Measurements from ENCODE around the gene ANKMY1. TPM values are rescaled to one million over a fixed set of nuclear protein-coding genes. Genes with fewer than 3 reads are reported as not detected.
A peak's percentile ranks its signal among the peaks of the same experiment; 100 is the strongest.

Gene ANKMY1
- polyA plus RNA-seq, 3 donors: 2.1 to 22.9 (median 2.9) TPM

GRCh38 chr2:240584486-240585031, 26.8 kb upstream of the ANKMY1 start:
- H3K9ac ChIP-seq (ENCODE audit: insufficient read depth, low read length, poor library complexity, severe bottlenecking): peak overlapping the region; percentile 32
- peaks cover 84% of the 10 kb centered on the region for H3K79me2 ChIP-seq (ENCODE audit: insufficient read depth, low read length)
- peak overlapping the region; percentile 96 for H3K4me2 ChIP-seq (replicated peaks; ENCODE audit: extremely low read depth, low read length, poor library complexity, severe bottlenecking)
- H2AFZ ChIP-seq (ENCODE audit: insufficient read depth, low read depth, low read length, poor library complexity, severe bottlenecking): no peak overlapping the region
- no peaks in the 10 kb centered on the region for H3K9me3 ChIP-seq (replicated peaks in 1 of 2; ENCODE audit: control insufficient read depth in 1 of 2, insufficient read depth in 1 of 2, low read length in 2 of 2)
- H3K4me1 ChIP-seq (ENCODE audit: control insufficient read depth in 1 of 2, insufficient read depth in 2 of 2, low read length in 2 of 2): peaks cover 50 to 61% of the 10 kb centered on the region in 2 donors
- peak overlapping the region; percentile 89 to 98 (median 91) for H3K27ac Mint-ChIP-seq
- H3K27me3 Mint-ChIP-seq (ENCODE audit: low read depth in 3 of 3): peaks cover 2 to 3% (median 2%) of the 10 kb centered on the region in 3 donors
- peak overlapping the region; percentile 42 to 92 for H3K4me3 Mint-ChIP-seq
- no peak for TF ChIP-seq CTCF (IDR thresholded peaks at IDR 0.05)
- peaks cover 75% of the 10 kb centered on the region for H3K4me1 Mint-ChIP-seq
- H3K36me3 ChIP-seq (replicated peaks in 1 of 2; ENCODE audit: control insufficient read depth in 1 of 2, insufficient read depth in 2 of 2, low read length in 2 of 2): peaks cover 0 to 12% of the 10 kb centered on the region in 2 donors
- intact Hi-C loops (cut with micrococcal nuclease): loop anchor here (2.0 to 10.0 kb wide), 4 partner anchors 24 to 560 kb away; partner anchors contain the start of genes DUSP28 (in 1 of the 2) and NDUFA10 (in 1 of the 2)
- H4K20me1 ChIP-seq (ENCODE audit: insufficient read depth, low read length): peaks cover 45% of the 10 kb centered on the region
- H3K9me3 Mint-ChIP-seq: peaks cover 0 to 3% (median 0%) of the 10 kb centered on the region in 7 donors
- peak overlapping the region in 1 of 3 experiments; percentile 80 for H3K4me3 ChIP-seq (replicated peaks in 1 of 3; ENCODE audit: low read depth in 2 of 3, low read length in 3 of 3)
- peak; percentile 85 to 89 (median 87) for DNase-seq
- H3K27ac ChIP-seq (ENCODE audit: low read depth in 1 of 2, low read length in 2 of 2): peak overlapping the region; percentile 93 to 94
- H3K36me3 Mint-ChIP-seq: peaks cover 26 to 31% of the 10 kb centered on the region in 2 donors
- H3K27me3 ChIP-seq (ENCODE audit: control insufficient read depth in 2 of 2, insufficient read depth in 2 of 2, low read length in 2 of 2): no peaks in the 10 kb centered on the region
- 50% methylated on average over 2 of the region's 4 CpGs for WGBS (ENCODE audit: insufficient coverage)

GRCh38 chr2:240583774-240584173, 26.0 kb upstream of the ANKMY1 start:
- Histone ChIP-seq H3K9ac (ENCODE audit: insufficient read depth, low read length, poor library complexity, severe bottlenecking) (no peak overlapping the region), H3K27ac (ENCODE audit: low read depth in 1 of 2, low read length in 2 of 2) (peak overlapping the region in 1 of 2 donors; percentile 22), H3K79me2 (ENCODE audit: insufficient read depth, low read length) (peaks cover 76% of the 10 kb centered on the region), H3K27me3 (ENCODE audit: control insufficient read depth in 2 of 2, insufficient read depth in 2 of 2, low read length in 2 of 2) (no peaks in the 10 kb centered on the region), H3K4me1 (ENCODE audit: control insufficient read depth in 1 of 2, insufficient read depth in 2 of 2, low read length in 2 of 2) (peaks cover 58 to 69% of the 10 kb centered on the region in 2 donors), H3K4me2 (replicated peaks; ENCODE audit: extremely low read depth, low read length, poor library complexity, severe bottlenecking) (no peak overlapping the region), H4K20me1 (ENCODE audit: insufficient read depth, low read length) (peaks cover 45% of the 10 kb centered on the region), H2AFZ (ENCODE audit: insufficient read depth, low read depth, low read length, poor library complexity, severe bottlenecking) (no peak overlapping the region), H3K4me3 (replicated peaks in 1 of 3; ENCODE audit: low read depth in 2 of 3, low read length in 3 of 3) (no peak overlapping the region), H3K36me3 (replicated peaks in 1 of 2; ENCODE audit: control insufficient read depth in 1 of 2, insufficient read depth in 2 of 2, low read length in 2 of 2) (peaks cover 0 to 8% of the 10 kb centered on the region in 2 donors), H3K9me3 (replicated peaks in 1 of 2; ENCODE audit: control insufficient read depth in 1 of 2, insufficient read depth in 1 of 2, low read length in 2 of 2) (no peaks in the 10 kb centered on the region)
- peaks cover 21 to 25% of the 10 kb centered on the region in 2 donors for H3K36me3 Mint-ChIP-seq
- WGBS (ENCODE audit: insufficient coverage): 87% methylated on average over 3 of the region's 4 CpGs
- H3K27ac Mint-ChIP-seq: peak overlapping the region in 4 of 7 donors; percentile 14 to 55 (median 38)
- peaks cover 2 to 3% (median 2%) of the 10 kb centered on the region in 3 donors for H3K27me3 Mint-ChIP-seq (ENCODE audit: low read depth in 3 of 3)
- intact Hi-C loops (cut with micrococcal nuclease): loop anchor here (2.0 to 10.0 kb wide), 3 partner anchors 23 to 559 kb away; partner anchors contain the start of genes DUSP28 (in 1 of the 2) and NDUFA10 (in 1 of the 2)
- H3K4me1 Mint-ChIP-seq: peaks cover 78% of the 10 kb centered on the region
- H3K4me3 Mint-ChIP-seq: no peak overlapping the region
- no peak for DNase-seq
- no peak for TF ChIP-seq CTCF (IDR thresholded peaks at IDR 0.05)
- H3K9me3 Mint-ChIP-seq: peaks cover 0 to 3% (median 0%) of the 10 kb centered on the region in 7 donors

All from CD14-positive monocyte (primary cell).